ENCODE measurements around the gene CHRND.

The CHRND gene

DNA sequence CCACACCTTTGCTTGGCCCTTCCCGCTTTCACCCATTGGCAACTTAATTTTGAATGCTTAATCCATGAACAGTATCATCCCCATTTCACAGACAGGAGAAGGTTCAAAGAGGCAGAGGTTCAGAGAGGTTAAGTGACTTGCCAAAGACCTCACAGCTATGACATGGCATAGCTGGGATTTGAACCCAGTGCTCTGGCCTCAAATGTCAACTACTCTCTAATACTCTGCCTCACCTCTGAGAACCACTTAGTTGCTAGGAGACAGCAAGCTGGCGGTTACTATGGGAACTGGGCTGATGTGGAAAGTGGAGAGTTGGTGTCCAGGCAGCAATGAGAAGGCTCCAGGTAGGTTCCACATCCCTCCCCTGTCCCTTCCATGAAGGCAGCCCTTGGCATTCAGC lies 21.5 kb upstream of the CHRND start:
- DNase-seq: no peak

- no peak for DNase-seq
These were observed 20.1 kb upstream of the CHRND start for GRCh38 chr2:232505856-232506255.

DNA sequence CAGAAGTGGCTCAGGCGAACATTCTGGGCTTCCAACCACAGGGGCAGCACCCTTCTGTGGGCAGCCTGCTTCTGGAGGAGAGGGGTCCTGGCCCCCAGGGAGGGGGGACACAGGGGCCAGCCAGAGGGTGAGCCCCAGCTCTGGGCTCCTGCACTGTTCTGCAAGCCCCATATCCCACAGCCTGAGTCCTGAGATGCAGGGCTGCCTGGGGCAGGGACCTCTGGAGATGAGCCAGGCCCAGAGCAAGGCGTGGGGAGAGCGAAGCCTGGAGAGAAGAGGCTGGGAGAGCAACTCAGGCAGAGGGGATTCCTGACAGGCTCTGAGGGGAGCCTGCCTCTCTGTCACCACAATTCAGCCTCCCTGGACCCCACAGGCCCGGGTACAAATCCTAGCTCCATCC lies 19.3 kb upstream of the CHRND start:
- DNase-seq: no peak

DNA sequence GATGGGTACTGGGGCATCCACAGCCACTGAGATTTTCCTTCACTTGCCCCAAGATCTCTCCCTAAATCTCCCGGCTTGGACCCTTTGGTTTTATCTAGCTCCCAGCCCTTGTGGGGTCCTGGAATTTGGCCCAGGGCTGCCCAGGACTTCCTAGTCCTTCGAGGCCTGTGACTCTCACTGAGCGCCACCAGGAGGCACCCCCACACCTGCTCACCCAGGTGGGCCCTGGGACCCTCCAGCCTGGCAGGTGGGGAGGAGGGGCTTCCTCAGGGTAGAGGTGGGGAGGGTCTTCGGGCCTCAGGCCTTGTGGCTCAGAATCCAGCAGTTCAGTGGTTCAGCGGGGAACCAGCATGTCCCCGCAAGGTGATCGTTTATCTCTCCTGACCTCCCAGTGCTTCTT lies 17.7 kb upstream of the CHRND start:
- no peak for DNase-seq

GRCh38 chr2:232511336-232511890 lies 14.5 kb upstream of the CHRND start:
- no peak for DNase-seq

DNA sequence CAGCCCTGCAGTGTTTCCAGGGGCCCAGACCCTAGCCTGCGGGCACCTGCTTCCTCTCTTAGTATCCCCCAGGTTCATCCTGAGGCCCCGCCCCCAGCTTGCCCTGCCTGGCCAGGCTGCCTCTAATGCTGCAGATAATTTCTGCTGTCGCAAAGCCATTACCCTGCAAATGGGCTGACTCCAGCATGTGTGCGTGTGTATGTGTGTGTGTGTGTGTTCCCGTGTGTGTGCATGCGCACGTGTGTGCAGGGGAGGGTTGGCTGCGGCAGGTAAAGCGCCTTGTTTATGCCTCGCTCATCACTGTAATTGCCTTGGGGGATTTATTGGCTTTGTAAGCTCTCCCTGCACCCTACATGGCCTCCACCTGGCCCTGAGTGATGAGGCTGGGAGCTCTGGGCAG lies 13.4 kb upstream of the CHRND start:
- DNase-seq: no peak

- no peak for DNase-seq
These were observed 12.6 kb upstream of the CHRND start for GRCh38 chr2:232513353-232513752.

GRCh38 chr2:232515639-232516038 lies 10.3 kb upstream of the CHRND start:
- no peak for DNase-seq

DNA sequence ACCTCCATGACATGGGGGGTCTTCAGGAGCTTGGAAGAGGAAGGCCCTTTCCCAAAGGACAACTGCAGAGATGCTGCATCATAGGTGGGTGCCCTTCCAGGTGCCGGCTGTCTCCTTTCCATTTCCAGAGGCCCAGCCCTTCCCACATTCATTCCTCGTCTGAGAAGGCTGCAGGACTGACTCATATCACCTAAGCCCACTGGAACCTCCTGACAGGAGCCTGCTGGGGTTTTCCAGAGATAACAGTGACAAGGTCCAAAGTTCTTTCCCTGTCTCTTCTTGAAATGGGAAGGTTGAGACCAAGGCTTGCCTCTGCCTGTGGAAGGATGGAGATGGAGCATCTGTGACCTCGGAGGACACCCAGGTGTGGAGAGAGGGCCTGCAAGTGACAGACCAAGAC lies 9.4 kb upstream of the CHRND start:
- DNase-seq: no peak

GRCh38 chr2:232518844-232519243 lies 7.1 kb upstream of the CHRND start:
- no peak for DNase-seq

DNA sequence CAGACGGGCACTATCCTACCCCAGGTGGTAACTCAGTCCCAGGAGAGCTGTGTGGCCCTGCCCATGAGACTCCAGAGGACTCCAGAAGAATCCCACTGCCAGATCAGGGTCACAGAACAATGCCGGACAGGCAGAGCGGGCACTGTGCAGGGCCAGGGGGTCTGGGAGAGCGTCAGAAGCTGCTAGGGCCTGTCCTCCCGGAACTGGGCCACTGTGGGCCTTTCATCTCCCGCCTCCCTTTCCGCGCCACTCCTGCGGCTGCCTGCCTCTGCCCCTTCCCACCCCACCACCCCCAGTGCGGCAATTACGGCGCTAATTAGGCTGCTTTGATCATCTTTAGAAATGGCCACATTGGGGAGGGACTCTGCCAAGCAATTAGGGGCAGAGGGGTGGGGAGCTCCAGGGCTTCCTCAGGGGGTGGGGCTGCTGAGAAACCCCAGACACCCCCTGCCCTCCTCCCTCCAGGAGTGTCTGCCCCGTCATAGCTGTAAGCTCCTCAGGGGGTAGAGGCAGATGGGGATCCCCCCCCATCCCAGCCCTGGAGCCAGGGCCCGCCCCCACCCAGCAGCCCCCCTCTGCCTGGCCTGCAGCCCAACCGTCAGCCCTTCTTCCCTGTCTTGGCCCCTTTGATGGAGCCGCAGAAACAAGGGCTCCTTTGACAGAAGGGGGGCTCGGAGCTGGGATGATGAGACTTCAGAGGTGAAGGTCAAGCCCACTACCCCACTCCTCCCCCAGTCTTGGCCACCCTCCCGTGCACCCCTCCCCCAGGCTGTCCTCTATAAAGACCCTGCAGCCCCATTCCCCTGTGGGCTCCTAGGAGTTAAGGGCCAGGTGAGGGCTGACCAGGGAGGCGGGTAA lies 6.2 kb upstream of the CHRND start, which contains the start of gene PRSS56:
PRSS56 (plus strand) TSS at position 808 of the 858 bp plus-strand sequence. CDS start 211 bp downstream, outside the sequence.
- DNase-seq: no peak

GRCh38 chr2:232520489-232520888 lies 5.5 kb upstream of the CHRND start:
- no peak for DNase-seq

- no peak for DNase-seq
These were observed 4.9 kb upstream of the CHRND start for GRCh38 chr2:232521098-232521497.

DNA sequence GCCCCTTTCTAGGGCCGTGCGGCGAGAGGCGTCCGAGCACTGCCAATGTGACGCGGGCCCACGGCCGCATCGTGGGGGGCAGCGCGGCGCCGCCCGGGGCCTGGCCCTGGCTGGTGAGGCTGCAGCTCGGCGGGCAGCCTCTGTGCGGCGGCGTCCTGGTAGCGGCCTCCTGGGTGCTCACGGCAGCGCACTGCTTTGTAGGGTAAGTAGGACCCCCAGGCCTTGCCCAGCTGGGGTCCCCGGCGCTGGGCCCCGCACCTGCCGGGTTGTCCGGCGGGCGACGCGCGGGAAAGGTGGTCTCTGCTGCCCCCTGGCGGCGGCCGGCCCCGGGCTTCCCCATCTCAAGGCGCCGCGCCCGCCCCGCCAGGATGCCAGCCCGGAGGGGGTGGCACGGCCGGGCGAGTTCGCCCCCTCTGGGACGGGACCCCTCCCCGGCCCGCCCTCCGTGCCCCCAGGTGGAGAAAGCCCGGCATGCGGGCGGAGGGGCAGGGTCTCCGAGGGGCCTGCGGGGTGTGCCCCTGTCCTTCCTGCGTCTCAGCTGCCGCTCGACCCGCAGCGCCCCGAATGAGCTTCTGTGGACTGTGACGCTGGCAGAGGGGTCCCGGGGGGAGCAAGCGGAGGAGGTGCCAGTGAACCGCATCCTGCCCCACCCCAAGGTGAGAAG lies 3.9 kb upstream of the CHRND start:
- DNase-seq: no peak

DNA sequence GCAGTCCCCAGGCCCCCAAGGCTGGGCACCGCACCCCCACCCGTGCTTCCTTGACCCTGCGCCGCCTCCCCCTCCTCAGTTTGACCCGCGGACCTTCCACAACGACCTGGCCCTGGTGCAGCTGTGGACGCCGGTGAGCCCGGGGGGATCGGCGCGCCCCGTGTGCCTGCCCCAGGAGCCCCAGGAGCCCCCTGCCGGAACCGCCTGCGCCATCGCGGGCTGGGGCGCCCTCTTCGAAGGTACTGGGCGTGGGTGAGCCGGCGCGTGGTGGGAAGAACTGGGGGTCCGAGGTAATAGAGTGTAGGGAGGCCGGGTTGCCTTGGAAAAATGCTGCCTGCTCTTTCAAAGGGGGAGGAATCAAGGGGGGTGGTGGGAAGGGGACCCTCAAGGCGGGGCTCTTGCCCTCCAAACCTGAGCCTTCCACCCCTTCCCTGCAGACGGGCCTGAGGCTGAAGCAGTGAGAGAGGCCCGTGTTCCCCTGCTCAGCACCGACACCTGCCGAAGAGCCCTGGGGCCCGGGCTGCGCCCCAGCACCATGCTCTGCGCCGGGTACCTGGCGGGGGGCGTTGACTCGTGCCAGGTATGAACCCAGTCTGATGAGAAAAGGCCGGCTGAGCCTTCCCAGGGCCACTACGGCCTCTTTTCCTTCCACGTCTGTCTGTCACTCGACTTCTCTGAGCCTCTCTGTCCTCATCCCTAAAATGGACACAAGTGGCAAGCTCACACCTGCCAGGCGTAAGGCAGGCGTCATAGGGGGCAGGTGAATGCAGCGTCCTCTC lies 3.1 kb upstream of the CHRND start:
- no peak for DNase-seq

- DNase-seq: no peak
These were observed 2.6 kb upstream of the CHRND start for GRCh38 chr2:232523402-232523681.

DNA sequence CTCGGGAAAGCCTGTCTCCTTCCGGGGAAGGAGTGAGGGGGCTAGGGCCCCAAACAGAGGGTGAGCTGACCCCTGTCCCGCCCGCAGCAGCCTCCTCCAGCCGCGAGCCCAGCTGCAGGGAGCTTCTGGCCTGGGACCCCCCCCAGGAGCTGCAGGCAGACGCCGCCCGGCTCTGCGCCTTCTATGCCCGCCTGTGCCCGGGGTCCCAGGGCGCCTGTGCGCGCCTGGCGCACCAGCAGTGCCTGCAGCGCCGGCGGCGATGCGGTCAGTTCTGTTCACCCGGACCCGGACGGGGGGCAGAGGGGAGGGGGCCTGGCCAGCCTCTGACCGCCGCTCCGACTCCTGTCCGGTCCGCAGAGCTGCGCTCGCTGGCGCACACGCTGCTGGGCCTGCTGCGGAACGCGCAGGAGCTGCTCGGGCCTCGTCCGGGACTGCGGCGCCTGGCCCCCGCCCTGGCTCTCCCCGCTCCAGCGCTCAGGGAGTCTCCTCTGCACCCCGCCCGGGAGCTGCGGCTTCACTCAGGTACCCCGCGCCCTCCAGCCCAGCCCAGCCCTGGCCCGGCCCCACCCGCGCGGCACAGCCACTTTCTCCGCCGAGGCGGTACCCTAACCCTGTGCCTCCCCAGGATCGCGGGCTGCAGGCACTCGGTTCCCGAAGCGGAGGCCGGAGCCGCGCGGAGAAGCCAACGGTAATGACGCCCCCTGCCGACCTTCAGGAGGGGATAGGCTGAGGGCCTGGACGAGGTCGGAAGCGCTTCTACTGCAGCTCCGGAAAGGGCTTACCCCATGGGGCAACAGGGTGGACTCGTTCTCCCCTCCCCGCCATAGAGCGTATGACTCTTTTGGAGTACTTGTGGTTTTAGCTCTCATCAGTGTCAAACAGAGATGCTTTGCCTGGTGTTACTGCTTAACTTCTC lies 2.0 kb upstream of the CHRND start:
- DNase-seq: no peak

- DNase-seq: no peak
These were observed 1.2 kb upstream of the CHRND start for GRCh38 chr2:232524771-232525170.

GRCh38 chr2:232525199-232525598 lies 761 bp upstream of the CHRND start:
- no peak for DNase-seq

DNA sequence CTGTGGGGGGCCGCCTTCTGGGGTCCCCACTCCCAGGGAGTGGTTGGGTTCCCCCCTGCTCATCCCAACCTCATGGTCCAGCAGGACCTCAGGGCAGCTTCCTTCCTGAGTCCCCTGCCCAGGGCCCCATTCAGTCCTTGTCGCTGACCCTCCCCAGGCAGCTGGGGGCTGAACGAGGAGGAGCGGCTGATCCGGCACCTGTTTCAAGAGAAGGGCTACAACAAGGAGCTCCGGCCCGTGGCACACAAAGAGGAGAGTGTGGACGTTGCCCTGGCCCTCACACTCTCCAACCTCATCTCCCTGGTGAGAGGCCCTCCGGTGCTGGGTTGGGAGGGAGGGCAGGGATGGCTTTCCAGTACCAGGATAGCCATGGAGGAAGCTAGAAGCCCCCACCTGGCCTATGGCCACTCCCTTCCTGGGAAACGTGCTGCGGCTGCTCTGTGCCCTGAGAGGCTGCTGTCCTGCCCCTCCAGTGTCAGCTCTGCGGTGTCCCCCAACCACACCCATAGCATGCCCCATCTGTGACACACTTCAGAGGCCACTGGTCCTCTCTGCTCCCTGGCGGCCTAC lies 497 bp downstream of the CHRND start:
- no peak for DNase-seq

GRCh38 chr2:232527905-232528470 lies 2.0 kb downstream of the CHRND start:
- no peak for DNase-seq

All from SIG-M5 (cell line).